IPS-20b (cell line): ENCODE results near the gene BIRC6.
"Not testable (repeated sequence)": the region's sequence is repeated elsewhere in the genome, so short reads cannot be mapped to it uniquely, and the experiment has no call there.

Experiments used
- H3K27ac ChIP-seq: one replicate; pipeline ENCODE4 v1.5.1; 2013; ENCODE audit warnings: low read length
- H3K27me3 ChIP-seq: 2 replicates; pipeline ENCODE4 v1.6.1; 2013; ENCODE audit warnings: mild to moderate bottlenecking, low read length, inconsistent platforms; ENCODE audit not compliant: insufficient read depth
- H3K36me3 ChIP-seq: 2 replicates; pipeline ENCODE4 v1.6.1; 2013; ENCODE audit warnings: low read depth, mild to moderate bottlenecking, inconsistent platforms, low read length, moderate library complexity; ENCODE audit not compliant: insufficient read depth
- H3K4me1 ChIP-seq: 2 replicates; pipeline ENCODE4 v1.6.1; 2013; ENCODE audit warnings: mild to moderate bottlenecking, control low read depth, inconsistent platforms, low read length, moderate library complexity; ENCODE audit not compliant: insufficient read depth
- H3K4me3 ChIP-seq: 2 replicates; pipeline ENCODE4 v1.5.1; 2013; ENCODE audit warnings: mild to moderate bottlenecking, low read length, inconsistent platforms
- H3K9ac ChIP-seq: 2 replicates; pipeline ENCODE4 v1.6.1; 2013; ENCODE audit warnings: low read depth, mild to moderate bottlenecking, inconsistent platforms, low read length, moderate library complexity
- H3K9me3 ChIP-seq: 2 replicates; pipeline ENCODE4 v1.6.1; 2013; ENCODE audit warnings: mild to moderate bottlenecking, low read depth, low read length, inconsistent platforms; ENCODE audit not compliant: insufficient read depth

Gene BIRC6

GRCh38 chr2:32452338-32453064, 95.7 kb downstream of the BIRC6 start:
- Histone ChIP-seq H3K9me3 (no peaks in the 10 kb centered on the region; the same call in 1 of the 2 replicates), H3K9ac (no peak overlapping the region), H3K27me3 (no peaks in the 10 kb centered on the region), H3K27ac (no peak overlapping the region), H3K4me1 (no peaks in the 10 kb centered on the region), H3K4me3 (no peak overlapping the region), H3K36me3 (peaks cover 43% of the 10 kb centered on the region)

- Histone ChIP-seq H3K36me3 (peaks cover 43% of the 10 kb centered on the region), H3K9me3 (no peaks in the 10 kb centered on the region; the same call in 1 of the 2 replicates), H3K9ac (no peak overlapping the region), H3K4me3 (no peak overlapping the region), H3K27me3 (no peaks in the 10 kb centered on the region), H3K27ac (no peak overlapping the region), H3K4me1 (no peaks in the 10 kb centered on the region)
Measured at GRCh38 chr2:32453242-32454062, 96.6 kb downstream of the BIRC6 start.

GRCh38 chr2:32455816-32456215, 99.0 kb downstream of the BIRC6 start:
- Histone ChIP-seq H3K4me1 (no peaks in the 10 kb centered on the region), H3K9me3 (no peaks in the 10 kb centered on the region), H3K36me3 (peaks cover 23% of the 10 kb centered on the region), H3K27me3 (no peaks in the 10 kb centered on the region), H3K4me3 (no peak overlapping the region), H3K9ac (no peak overlapping the region), H3K27ac (no peak overlapping the region)

GRCh38 chr2:32456808-32457207, 100.0 kb downstream of the BIRC6 start:
- no peak overlapping the region for H3K9ac ChIP-seq
- no peak overlapping the region for H3K4me3 ChIP-seq
- no peak overlapping the region for H3K27ac ChIP-seq
- no peaks in the 10 kb centered on the region for H3K9me3 ChIP-seq
- no peaks in the 10 kb centered on the region for H3K27me3 ChIP-seq
- H3K36me3 ChIP-seq: peaks cover 16% of the 10 kb centered on the region
- H3K4me1 ChIP-seq: no peaks in the 10 kb centered on the region

GRCh38 chr2:32457814-32458213, 101.0 kb downstream of the BIRC6 start:
- Histone ChIP-seq H3K27ac (no peak overlapping the region), H3K4me1 (no peaks in the 10 kb centered on the region), H3K9me3 (no peaks in the 10 kb centered on the region), H3K4me3 (no peak overlapping the region), H3K36me3 (peaks cover 18% of the 10 kb centered on the region), H3K27me3 (no peaks in the 10 kb centered on the region), H3K9ac (no peak overlapping the region)

- H3K9ac ChIP-seq, H3K9me3 ChIP-seq, H3K4me1 ChIP-seq, H3K27me3 ChIP-seq, H3K27ac ChIP-seq, H3K4me3 ChIP-seq: not testable (repeated sequence)
- peaks cover 38% of the 10 kb centered on the region for H3K36me3 ChIP-seq
Measured at GRCh38 chr2:32460861-32461260, 104.0 kb downstream of the BIRC6 start.

- Histone ChIP-seq H3K36me3 (peaks cover 49% of the 10 kb centered on the region), H3K27ac (no peak overlapping the region)
Measured at GRCh38 chr2:32463110-32463509, 106.3 kb downstream of the BIRC6 start.

GRCh38 chr2:32464431-32464830, 107.6 kb downstream of the BIRC6 start:
- H3K4me3 ChIP-seq: no peak overlapping the region
- no peak overlapping the region for H3K27ac ChIP-seq
- no peaks in the 10 kb centered on the region for H3K9me3 ChIP-seq
- H3K9ac ChIP-seq: no peak overlapping the region
- no peaks in the 10 kb centered on the region for H3K27me3 ChIP-seq
- H3K36me3 ChIP-seq: peaks cover 62% of the 10 kb centered on the region
- H3K4me1 ChIP-seq: no peaks in the 10 kb centered on the region

More at GRCh38 chr2:32463110-32463509, 106.3 kb downstream of the BIRC6 start:
- Histone ChIP-seq H3K9me3 (no peaks in the 10 kb centered on the region), H3K27me3 (no peaks in the 10 kb centered on the region), H3K9ac (no peak overlapping the region), H3K4me1 (no peaks in the 10 kb centered on the region), H3K4me3 (no peak overlapping the region)

- H3K27me3 ChIP-seq: no peaks in the 10 kb centered on the region
- H3K9me3 ChIP-seq: no peaks in the 10 kb centered on the region
- no peaks in the 10 kb centered on the region for H3K4me1 ChIP-seq
- H3K27ac ChIP-seq: no peak overlapping the region
- peaks cover 65% of the 10 kb centered on the region for H3K36me3 ChIP-seq
- no peak overlapping the region for H3K9ac ChIP-seq
- no peak overlapping the region for H3K4me3 ChIP-seq
Measured at GRCh38 chr2:32472605-32473004, 115.8 kb downstream of the BIRC6 start.

GRCh38 chr2:32474381-32474780, 117.6 kb downstream of the BIRC6 start:
- H3K27me3 ChIP-seq: no peaks in the 10 kb centered on the region
- no peak overlapping the region for H3K27ac ChIP-seq
- no peaks in the 10 kb centered on the region for H3K4me1 ChIP-seq
- H3K36me3 ChIP-seq: peaks cover 65% of the 10 kb centered on the region
- H3K9me3 ChIP-seq: no peaks in the 10 kb centered on the region
- no peak overlapping the region for H3K4me3 ChIP-seq
- no peak overlapping the region for H3K9ac ChIP-seq

GRCh38 chr2:32478889-32479620, 122.2 kb downstream of the BIRC6 start:
- Histone ChIP-seq H3K27me3 (no peaks in the 10 kb centered on the region), H3K27ac (no peak overlapping the region), H3K4me3 (no peak overlapping the region), H3K9me3 (no peaks in the 10 kb centered on the region), H3K4me1 (no peaks in the 10 kb centered on the region), H3K9ac (no peak overlapping the region), H3K36me3 (peaks cover 79% of the 10 kb centered on the region)
